ENCODE data around the gene GTF2A1L. TPM values are rescaled to one million over a fixed set of nuclear protein-coding genes. Genes with fewer than 3 reads are reported as not detected.

The GTF2A1L gene
- total RNA-seq, 2 donors from 2014 or later = 0.96 to 5.1 TPM

GRCh38 chr2:48721158-48721557 is 103.5 kb downstream of the GTF2A1L start:
- H3K36me3 ChIP-seq = no peaks in the 10 kb centered on the region
- no peaks in the 10 kb centered on the region for H3K4me1 ChIP-seq
- TF ChIP-seq, protein P1, sequence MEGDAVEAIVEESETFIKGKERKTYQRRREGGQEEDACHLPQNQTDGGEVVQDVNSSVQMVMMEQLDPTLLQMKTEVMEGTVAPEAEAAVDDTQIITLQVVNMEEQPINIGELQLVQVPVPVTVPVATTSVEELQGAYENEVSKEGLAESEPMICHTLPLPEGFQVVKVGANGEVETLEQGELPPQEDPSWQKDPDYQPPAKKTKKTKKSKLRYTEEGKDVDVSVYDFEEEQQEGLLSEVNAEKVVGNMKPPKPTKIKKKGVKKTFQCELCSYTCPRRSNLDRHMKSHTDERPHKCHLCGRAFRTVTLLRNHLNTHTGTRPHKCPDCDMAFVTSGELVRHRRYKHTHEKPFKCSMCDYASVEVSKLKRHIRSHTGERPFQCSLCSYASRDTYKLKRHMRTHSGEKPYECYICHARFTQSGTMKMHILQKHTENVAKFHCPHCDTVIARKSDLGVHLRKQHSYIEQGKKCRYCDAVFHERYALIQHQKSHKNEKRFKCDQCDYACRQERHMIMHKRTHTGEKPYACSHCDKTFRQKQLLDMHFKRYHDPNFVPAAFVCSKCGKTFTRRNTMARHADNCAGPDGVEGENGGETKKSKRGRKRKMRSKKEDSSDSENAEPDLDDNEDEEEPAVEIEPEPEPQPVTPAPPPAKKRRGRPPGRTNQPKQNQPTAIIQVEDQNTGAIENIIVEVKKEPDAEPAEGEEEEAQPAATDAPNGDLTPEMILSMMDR (IDR thresholded peaks at IDR 0.05) = no peak
- no peaks in the 10 kb centered on the region for H3K9me3 ChIP-seq
- H3K4me3 ChIP-seq = no peak overlapping the region
- no peaks in the 10 kb centered on the region for H3K27me3 ChIP-seq
- H3K27ac ChIP-seq = no peak overlapping the region
- DNase-seq (ENCODE audit: low spot score) = no peak

- H3K27ac ChIP-seq = no peak overlapping the region
- H3K4me1 ChIP-seq = no peaks in the 10 kb centered on the region
- H3K27me3 ChIP-seq = no peaks in the 10 kb centered on the region
Observed at GRCh38 chr2:48722391-48722790, 104.7 kb downstream of the GTF2A1L start.

DNA sequence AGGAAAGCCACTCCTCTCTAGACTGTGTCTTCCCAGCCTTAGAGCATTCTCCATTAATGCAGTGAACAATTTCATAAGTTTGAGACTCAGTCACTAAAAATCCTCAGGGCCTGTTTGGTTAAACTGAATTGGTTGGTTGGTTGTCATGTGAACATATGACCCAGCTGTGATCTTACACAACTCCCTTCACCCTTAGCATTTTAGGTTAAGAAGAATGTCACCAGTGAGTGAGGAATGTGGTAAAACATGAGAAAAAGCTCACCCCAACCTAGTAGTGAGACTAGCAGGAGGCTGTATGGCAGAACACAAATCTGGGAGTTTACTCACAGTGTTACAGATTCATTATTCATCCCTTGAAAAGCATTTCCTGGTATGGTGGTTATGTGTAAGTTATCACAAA is 105.5 kb downstream of the GTF2A1L start:
- TF ChIP-seq, protein P1 (IDR thresholded peaks at IDR 0.05) = no peak
- no peak for DNase-seq (ENCODE audit: low spot score)
- no peaks in the 10 kb centered on the region for H3K36me3 ChIP-seq
- H3K4me3 ChIP-seq = no peak overlapping the region
- H3K27me3 ChIP-seq = no peaks in the 10 kb centered on the region
- no peaks in the 10 kb centered on the region for H3K4me1 ChIP-seq
- no peaks in the 10 kb centered on the region for H3K9me3 ChIP-seq
- no peak overlapping the region for H3K27ac ChIP-seq

More at GRCh38 chr2:48722391-48722790, 104.7 kb downstream of the GTF2A1L start:
- DNase-seq (ENCODE audit: low spot score) = no peak
- Histone ChIP-seq H3K4me3 (no peak overlapping the region), H3K36me3 (no peaks in the 10 kb centered on the region), H3K9me3 (no peaks in the 10 kb centered on the region)
- TF ChIP-seq, protein P1 (IDR thresholded peaks at IDR 0.05) = no peak

- H3K4me3 ChIP-seq = no peak overlapping the region
- TF ChIP-seq, protein P1 (IDR thresholded peaks at IDR 0.05) = no peak
- no peaks in the 10 kb centered on the region for H3K4me1 ChIP-seq
- H3K27ac ChIP-seq = no peak overlapping the region
- H3K36me3 ChIP-seq = no peaks in the 10 kb centered on the region
- no peaks in the 10 kb centered on the region for H3K27me3 ChIP-seq
- no peaks in the 10 kb centered on the region for H3K9me3 ChIP-seq
- no peak for DNase-seq (ENCODE audit: low spot score)
Observed at GRCh38 chr2:48724278-48724677, 106.6 kb downstream of the GTF2A1L start.

- TF ChIP-seq, protein P1 (IDR thresholded peaks at IDR 0.05) = no peak
- no peak overlapping the region for H3K27ac ChIP-seq
- H3K9me3 ChIP-seq = no peaks in the 10 kb centered on the region
- no peaks in the 10 kb centered on the region for H3K36me3 ChIP-seq
- DNase-seq (ENCODE audit: low spot score) = no peak
- H3K27me3 ChIP-seq = no peaks in the 10 kb centered on the region
- H3K4me1 ChIP-seq = no peaks in the 10 kb centered on the region
- no peak overlapping the region for H3K4me3 ChIP-seq
Observed at GRCh38 chr2:48725696-48726494, 108.2 kb downstream of the GTF2A1L start.

- Histone ChIP-seq H3K27me3 (no peaks in the 10 kb centered on the region), H3K4me3 (no peak overlapping the region), H3K4me1 (no peaks in the 10 kb centered on the region), H3K9me3 (no peaks in the 10 kb centered on the region), H3K36me3 (no peaks in the 10 kb centered on the region), H3K27ac (no peak overlapping the region)
- DNase-seq (ENCODE audit: low spot score) = no peak
- TF ChIP-seq, protein P1 (IDR thresholded peaks at IDR 0.05) = no peak
Observed at GRCh38 chr2:48727560-48727959, 109.9 kb downstream of the GTF2A1L start.
